ENCODE data around the gene GPR132. TPM values are rescaled to one million over a fixed set of nuclear protein-coding genes. Genes with fewer than 3 reads are reported as not detected.

The GPR132 gene
- total RNA-seq, 1 experiment from 2014 or later: not detected

GRCh38 chr14:105076296-105076804 lies 11.1 kb upstream of the GPR132 start:
- Histone ChIP-seq H3K4me3 (no peak overlapping the region), H3K27me3 (replicated peaks) (peaks cover 23% of the 10 kb centered on the region), H3K36me3 (no peaks in the 10 kb centered on the region), H3K9me3 (replicated peaks) (no peaks in the 10 kb centered on the region), H3K27ac (no peak overlapping the region), H3K4me1 (replicated peaks) (no peaks in the 10 kb centered on the region)
- DNase-seq (ENCODE audit: low read depth in 1 of 2, low spot score in 2 of 2): no peak

- no peak overlapping the region for H3K4me3 ChIP-seq
- no peaks in the 10 kb centered on the region for H3K36me3 ChIP-seq
- no peaks in the 10 kb centered on the region for H3K9me3 ChIP-seq (replicated peaks)
- no peak for DNase-seq (ENCODE audit: low read depth in 1 of 2, low spot score in 2 of 2)
- H3K4me1 ChIP-seq (replicated peaks): no peaks in the 10 kb centered on the region
- peaks cover 21% of the 10 kb centered on the region for H3K27me3 ChIP-seq (replicated peaks)
- H3K27ac ChIP-seq: no peak overlapping the region
These were observed 10.4 kb upstream of the GPR132 start for GRCh38 chr14:105075379-105076295.

- H3K27me3 ChIP-seq (replicated peaks): peaks cover 21% of the 10 kb centered on the region
- DNase-seq (ENCODE audit: low read depth in 1 of 2, low spot score in 2 of 2): no peak
- H3K4me3 ChIP-seq: no peak overlapping the region
- no peaks in the 10 kb centered on the region for H3K36me3 ChIP-seq
- 0 out of 2 replicates have a peak, but pooled peaks cover 5% of the 10 kb centered on the region for H3K4me1 ChIP-seq (replicated peaks)
- no peak overlapping the region for H3K27ac ChIP-seq
- no peaks in the 10 kb centered on the region for H3K9me3 ChIP-seq (replicated peaks)
These were observed 9.4 kb upstream of the GPR132 start for GRCh38 chr14:105074601-105075053.

- no peak overlapping the region for H3K27ac ChIP-seq
- peaks cover 21% of the 10 kb centered on the region for H3K27me3 ChIP-seq (replicated peaks)
- H3K4me1 ChIP-seq (replicated peaks): 0 out of 2 replicates have a peak, but pooled peaks cover 5% of the 10 kb centered on the region
- no peak for DNase-seq (ENCODE audit: low read depth in 1 of 2, low spot score in 2 of 2)
- no peaks in the 10 kb centered on the region for H3K9me3 ChIP-seq (replicated peaks)
- H3K4me3 ChIP-seq: no peak overlapping the region
- no peaks in the 10 kb centered on the region for H3K36me3 ChIP-seq
These were observed 8.7 kb upstream of the GPR132 start for GRCh38 chr14:105073720-105074600.

- Histone ChIP-seq H3K9me3 (replicated peaks) (no peaks in the 10 kb centered on the region), H3K4me3 (no peak overlapping the region), H3K4me1 (replicated peaks) (0 out of 2 replicates have a peak, but pooled peaks cover 5% of the 10 kb centered on the region), H3K36me3 (no peaks in the 10 kb centered on the region), H3K27ac (no peak overlapping the region), H3K27me3 (replicated peaks) (peaks cover 18% of the 10 kb centered on the region)
- no peak for DNase-seq (ENCODE audit: low read depth in 1 of 2, low spot score in 2 of 2)
These were observed 7.9 kb upstream of the GPR132 start for GRCh38 chr14:105072892-105073719.

- H3K4me1 ChIP-seq (replicated peaks): 0 out of 2 replicates have a peak, but pooled peaks cover 5% of the 10 kb centered on the region
- DNase-seq (ENCODE audit: low read depth in 1 of 2, low spot score in 2 of 2): no peak
- H3K4me3 ChIP-seq: no peak overlapping the region
- no peaks in the 10 kb centered on the region for H3K9me3 ChIP-seq (replicated peaks)
- H3K27ac ChIP-seq: no peak overlapping the region
- H3K27me3 ChIP-seq (replicated peaks): peaks cover 18% of the 10 kb centered on the region
- H3K36me3 ChIP-seq: no peaks in the 10 kb centered on the region
These were observed 7.2 kb upstream of the GPR132 start for GRCh38 chr14:105072381-105072861.

- Histone ChIP-seq H3K36me3 (no peaks in the 10 kb centered on the region), H3K9me3 (replicated peaks) (no peaks in the 10 kb centered on the region), H3K27ac (no peak overlapping the region), H3K4me1 (replicated peaks) (0 out of 2 replicates have a peak, but pooled peaks cover 5% of the 10 kb centered on the region), H3K4me3 (no peak overlapping the region), H3K27me3 (replicated peaks) (peaks cover 16% of the 10 kb centered on the region)
- DNase-seq (ENCODE audit: low read depth in 1 of 2, low spot score in 2 of 2): no peak
These were observed 6.7 kb upstream of the GPR132 start for GRCh38 chr14:105071942-105072341.

- DNase-seq (ENCODE audit: low read depth in 1 of 2, low spot score in 2 of 2): no peak
- H3K36me3 ChIP-seq: no peaks in the 10 kb centered on the region
- H3K4me3 ChIP-seq: no peak overlapping the region
- H3K27ac ChIP-seq: no peak overlapping the region
- H3K9me3 ChIP-seq (replicated peaks): no peaks in the 10 kb centered on the region
- 0 out of 2 replicates have a peak, but pooled peaks cover 5% of the 10 kb centered on the region for H3K4me1 ChIP-seq (replicated peaks)
- H3K27me3 ChIP-seq (replicated peaks): peaks cover 15% of the 10 kb centered on the region
These were observed 6.1 kb upstream of the GPR132 start for GRCh38 chr14:105071326-105071725.

- Histone ChIP-seq H3K9me3 (replicated peaks) (no peaks in the 10 kb centered on the region), H3K4me3 (no peak overlapping the region), H3K27ac (no peak overlapping the region), H3K36me3 (no peaks in the 10 kb centered on the region), H3K27me3 (replicated peaks) (peaks cover 13% of the 10 kb centered on the region), H3K4me1 (replicated peaks) (0 out of 2 replicates have a peak, but pooled peaks cover 5% of the 10 kb centered on the region)
- no peak for DNase-seq (ENCODE audit: low read depth in 1 of 2, low spot score in 2 of 2)
These were observed 5.5 kb upstream of the GPR132 start for GRCh38 chr14:105070760-105071137.

GRCh38 chr14:105069871-105070759 lies 4.9 kb upstream of the GPR132 start:
- H3K9me3 ChIP-seq (replicated peaks): no peaks in the 10 kb centered on the region
- H3K27ac ChIP-seq: no peak overlapping the region
- H3K4me1 ChIP-seq (replicated peaks): 0 out of 2 replicates have a peak, but pooled peaks cover 5% of the 10 kb centered on the region
- DNase-seq (ENCODE audit: low read depth in 1 of 2, low spot score in 2 of 2): no peak
- no peak overlapping the region for H3K4me3 ChIP-seq
- no peaks in the 10 kb centered on the region for H3K36me3 ChIP-seq
- H3K27me3 ChIP-seq (replicated peaks): peaks cover 10% of the 10 kb centered on the region

- no peak for DNase-seq (ENCODE audit: low read depth in 1 of 2, low spot score in 2 of 2)
- Histone ChIP-seq H3K9me3 (replicated peaks) (no peaks in the 10 kb centered on the region), H3K27ac (no peak overlapping the region), H3K4me3 (no peak overlapping the region), H3K27me3 (replicated peaks) (peaks cover 10% of the 10 kb centered on the region), H3K36me3 (no peaks in the 10 kb centered on the region), H3K4me1 (replicated peaks) (0 out of 2 replicates have a peak, but pooled peaks cover 5% of the 10 kb centered on the region)
These were observed 4.3 kb upstream of the GPR132 start for GRCh38 chr14:105069522-105069870.

- no peak for DNase-seq (ENCODE audit: low read depth in 1 of 2, low spot score in 2 of 2)
- Histone ChIP-seq H3K27ac (no peak overlapping the region), H3K36me3 (no peaks in the 10 kb centered on the region), H3K4me1 (replicated peaks) (0 out of 2 replicates have a peak, but pooled peaks cover 5% of the 10 kb centered on the region), H3K4me3 (no peak overlapping the region), H3K9me3 (replicated peaks) (no peaks in the 10 kb centered on the region), H3K27me3 (replicated peaks) (peaks cover 10% of the 10 kb centered on the region)
These were observed 3.6 kb upstream of the GPR132 start for GRCh38 chr14:105068818-105069217.
